Stimulated activated CD4-positive, alpha-beta T cell treated with anti-CD3 and anti-CD28 coated beads, Interleukin-1b, Interleukin-23, amount 100 ng/mL, for 1 hour (primary cell): Measurements from ENCODE around the gene MARS2.
"Not testable (repeated sequence)": the region's sequence is repeated elsewhere in the genome, so short reads cannot be mapped to it uniquely, and the experiment has no call there.

Experiments
- DNase-seq, 2 donors: peaks; one replicate each; pipeline ENCODE4 v3.0.0-alpha.2; 2020; ENCODE audit warnings: low read depth in 2 of 2

The MARS2 gene

GRCh38 chr2:197705121-197705911 is at the start of gene MARS2:
Gene MARS2 (plus strand): TSS chr2:197705369. CDS start chr2:197705406, 37 bp downstream.
- peak; percentile 79 to 84 for DNase-seq

- no peak for DNase-seq
These were observed 47.6 kb upstream of the MARS2 start for GRCh38 chr2:197657562-197657961.

- no peak for DNase-seq
These were observed 43.5 kb upstream of the MARS2 start for GRCh38 chr2:197661626-197662025.

- DNase-seq, result no peak
These were observed 38.9 kb upstream of the MARS2 start for GRCh38 chr2:197666277-197666676.

GRCh38 chr2:197668296-197668695 is 36.9 kb upstream of the MARS2 start:
- no peak for DNase-seq

GRCh38 chr2:197669077-197669476 is 36.1 kb upstream of the MARS2 start:
- no peak for DNase-seq

- no peak for DNase-seq
These were observed 32.7 kb upstream of the MARS2 start for GRCh38 chr2:197672371-197672893.

- DNase-seq, result no peak
These were observed 32.1 kb upstream of the MARS2 start for GRCh38 chr2:197673106-197673505.

- DNase-seq, result no peak
These were observed 31.6 kb upstream of the MARS2 start for GRCh38 chr2:197673606-197674005.

- DNase-seq, result no peak
These were observed 31.1 kb upstream of the MARS2 start for GRCh38 chr2:197674060-197674459.

- DNase-seq, result no peak
These were observed 30.6 kb upstream of the MARS2 start for GRCh38 chr2:197674591-197674990.

GRCh38 chr2:197675246-197675645 is 29.9 kb upstream of the MARS2 start, which contains the start of gene RFTN2:
Gene RFTN2 (minus strand): TSS chr2:197675587. CDS start chr2:197675458, 129 bp downstream.
- DNase-seq, result no peak

GRCh38 chr2:197675711-197676188 is 29.4 kb upstream of the MARS2 start:
- DNase-seq, result no peak

- no peak for DNase-seq
These were observed 28.1 kb upstream of the MARS2 start for GRCh38 chr2:197677056-197677455.

- DNase-seq, result no peak
These were observed 27.7 kb upstream of the MARS2 start for GRCh38 chr2:197677483-197677882.

- DNase-seq, result not testable (repeated sequence)
These were observed 10.0 kb upstream of the MARS2 start for GRCh38 chr2:197695206-197695605.

- DNase-seq, result not testable (repeated sequence)
These were observed 9.2 kb upstream of the MARS2 start for GRCh38 chr2:197695971-197696370.

- not testable (repeated sequence) for DNase-seq
These were observed 8.6 kb upstream of the MARS2 start for GRCh38 chr2:197696571-197696970.

GRCh38 chr2:197699724-197700123 is 5.4 kb upstream of the MARS2 start:
- DNase-seq, result not testable (repeated sequence)

- DNase-seq, result no peak
These were observed 4.2 kb upstream of the MARS2 start for GRCh38 chr2:197700960-197701359.

GRCh38 chr2:197704434-197705120 is 592 bp upstream of the MARS2 start:
- DNase-seq, result no peak
